ENCODE results near the gene VTI1B.

The VTI1B gene

DNA sequence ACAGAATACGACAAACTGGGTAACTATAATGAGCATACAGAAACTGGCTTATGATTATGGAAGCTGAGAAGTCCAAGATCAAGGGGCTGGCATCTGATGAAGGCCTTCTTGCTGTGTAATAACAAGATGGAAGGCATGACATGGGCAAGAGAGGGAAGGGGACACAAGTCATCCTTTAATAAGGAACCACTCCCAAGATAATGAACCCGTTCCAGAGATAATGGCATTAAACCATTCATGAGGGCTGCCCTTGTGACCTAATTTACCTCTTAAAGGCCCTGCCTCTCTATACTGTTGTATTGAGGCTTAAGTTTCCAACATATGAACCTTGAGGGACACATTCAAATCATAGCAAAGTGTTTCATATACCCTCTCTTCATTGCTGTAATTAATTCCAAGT is 4.6 kb upstream of the VTI1B start:
- no peak for DNase-seq (ENCODE audit: low spot score)

DNA sequence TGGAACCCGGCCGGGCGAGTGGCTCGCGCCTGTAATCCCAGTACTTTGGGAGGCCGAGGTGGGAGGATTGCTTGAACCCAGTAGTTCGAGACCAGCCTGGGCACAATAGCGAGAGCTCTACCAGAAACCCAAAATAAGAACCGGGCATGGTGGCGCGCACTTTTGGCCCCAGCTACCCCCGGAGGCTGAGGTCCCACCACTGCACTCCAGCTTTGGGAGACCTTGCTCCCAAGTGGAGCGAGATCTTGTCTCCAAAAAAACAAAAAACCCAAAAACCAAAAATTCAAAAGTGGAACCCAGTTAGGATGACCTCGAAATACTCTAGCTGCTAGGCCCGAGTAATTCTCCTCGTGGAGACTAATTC is 769 bp upstream of the VTI1B start:
- no peak for DNase-seq (ENCODE audit: low spot score)

GRCh38 chr14:67674139-67674479 is 323 bp downstream of the VTI1B start:
- DNase-seq (ENCODE audit: low spot score) = peak; percentile 40

- DNase-seq (ENCODE audit: low spot score) = no peak
Measured at GRCh38 chr14:67673451-67673850, 981 bp downstream of the VTI1B start.

DNA sequence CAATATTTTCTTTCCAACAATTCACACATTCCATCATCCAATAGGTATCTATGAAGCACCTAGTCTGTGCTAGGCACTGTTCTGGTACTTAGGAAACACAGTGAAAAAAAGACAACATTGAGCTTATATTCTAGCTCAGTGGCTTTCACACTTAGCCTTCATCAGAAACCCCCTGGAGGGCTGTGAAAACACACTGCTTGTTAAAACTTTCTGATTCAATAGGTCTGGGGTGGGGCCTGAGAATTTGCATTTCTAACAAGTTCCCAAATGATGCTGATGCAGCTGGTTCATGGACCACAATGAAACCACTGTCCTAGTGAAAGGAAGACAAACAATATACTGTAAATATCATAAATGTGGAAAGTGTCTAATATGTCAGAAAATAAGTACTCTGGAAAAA is 5.9 kb downstream of the VTI1B start:
- DNase-seq (ENCODE audit: low spot score) = peak; percentile 31

- peak; percentile 71 for DNase-seq (ENCODE audit: low spot score)
Measured at GRCh38 chr14:67666750-67667449, 7.5 kb downstream of the VTI1B start.

DNA sequence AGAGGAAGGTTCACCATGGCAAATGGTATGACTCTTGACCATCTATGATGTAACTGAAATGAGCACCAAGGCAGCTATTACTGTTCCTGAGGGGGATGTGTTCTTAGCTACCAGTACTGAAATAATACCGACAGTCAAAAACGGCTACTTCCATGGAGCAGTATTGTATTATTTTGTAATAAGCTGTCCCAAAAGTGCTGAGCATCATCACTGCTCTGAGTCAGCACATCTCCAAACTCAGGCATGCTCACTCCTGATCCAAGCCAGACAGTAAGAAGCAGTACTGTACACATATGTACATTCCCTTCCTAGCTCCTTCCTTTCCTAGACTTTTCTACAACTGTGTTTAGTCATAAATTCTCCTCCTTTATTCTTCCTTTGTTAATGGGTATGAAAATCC is 8.6 kb downstream of the VTI1B start:
- no peak for DNase-seq (ENCODE audit: low spot score)

DNA sequence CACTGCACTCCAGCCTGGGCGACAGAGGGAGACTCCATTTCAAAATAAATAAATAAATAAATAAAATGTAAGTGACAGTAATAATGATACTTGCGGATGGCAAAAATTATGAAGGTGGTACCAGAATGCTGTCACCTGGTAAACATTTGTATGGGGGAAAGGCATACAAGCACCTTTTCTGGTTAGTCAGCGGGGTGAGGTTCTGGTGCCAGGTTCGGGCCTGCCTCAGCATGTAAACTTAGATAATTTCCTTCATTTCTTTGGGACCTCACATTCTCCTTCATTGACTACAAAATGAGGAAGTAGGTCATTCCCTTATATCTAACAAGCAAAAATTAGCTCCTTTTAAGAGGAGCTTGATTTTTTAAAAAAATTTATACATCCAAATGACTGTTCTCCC is 10.8 kb downstream of the VTI1B start:
- DNase-seq (ENCODE audit: low spot score) = no peak

- DNase-seq (ENCODE audit: low spot score) = no peak
Measured at GRCh38 chr14:67653651-67654280, 20.7 kb downstream of the VTI1B start.

DNA sequence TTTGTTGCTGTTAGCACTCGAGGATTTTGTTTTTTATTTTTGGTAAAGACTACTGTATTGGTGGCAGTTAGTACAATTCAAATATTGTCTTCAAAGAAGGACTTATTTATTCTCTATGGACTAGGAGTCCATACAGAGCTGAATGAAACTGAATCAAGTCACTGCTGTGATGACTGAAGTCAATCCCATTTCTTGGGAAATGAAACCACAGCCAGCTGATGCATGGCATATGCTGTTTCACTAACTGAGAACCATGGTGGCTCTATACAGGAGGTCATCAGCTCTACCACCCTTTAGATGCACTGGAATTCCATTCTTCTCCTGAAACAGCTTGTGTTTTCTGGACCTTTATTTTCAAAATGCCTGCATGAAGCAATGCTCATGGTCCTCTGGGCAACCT is 22.2 kb downstream of the VTI1B start:
- no peak for DNase-seq (ENCODE audit: low spot score)

- no peak for DNase-seq (ENCODE audit: low spot score)
Measured at GRCh38 chr14:67650694-67651093, 23.7 kb downstream of the VTI1B start.

- no peak for DNase-seq (ENCODE audit: low spot score)
Measured at GRCh38 chr14:67650151-67650550, 24.3 kb downstream of the VTI1B start.

- no peak for DNase-seq (ENCODE audit: low spot score)
Measured at GRCh38 chr14:67646131-67646530, 28.3 kb downstream of the VTI1B start.

GRCh38 chr14:67645414-67645813 is 29.0 kb downstream of the VTI1B start:
- DNase-seq (ENCODE audit: low spot score) = no peak

DNA sequence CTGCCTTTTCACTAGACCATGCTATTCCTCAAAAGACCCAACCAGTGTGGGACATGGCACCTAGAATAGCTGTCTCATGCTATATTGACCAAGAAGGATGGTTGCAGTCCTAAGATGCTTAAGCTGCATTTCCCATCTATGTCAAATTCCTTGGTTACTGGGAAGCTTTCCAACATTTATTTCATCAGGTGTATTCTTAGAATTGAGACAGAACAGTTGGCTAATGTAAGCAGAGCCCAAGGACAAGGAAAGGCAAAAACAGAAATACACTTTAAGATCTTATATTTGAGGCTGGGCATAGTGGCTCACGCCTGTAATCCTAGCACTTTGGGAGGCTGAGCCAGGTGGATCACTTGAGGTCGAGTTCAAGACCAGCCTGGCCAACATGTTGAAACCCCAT is 30.0 kb downstream of the VTI1B start:
- DNase-seq (ENCODE audit: low spot score) = no peak

GRCh38 chr14:67643713-67644112 is 30.7 kb downstream of the VTI1B start:
- DNase-seq (ENCODE audit: low spot score) = no peak

DNA sequence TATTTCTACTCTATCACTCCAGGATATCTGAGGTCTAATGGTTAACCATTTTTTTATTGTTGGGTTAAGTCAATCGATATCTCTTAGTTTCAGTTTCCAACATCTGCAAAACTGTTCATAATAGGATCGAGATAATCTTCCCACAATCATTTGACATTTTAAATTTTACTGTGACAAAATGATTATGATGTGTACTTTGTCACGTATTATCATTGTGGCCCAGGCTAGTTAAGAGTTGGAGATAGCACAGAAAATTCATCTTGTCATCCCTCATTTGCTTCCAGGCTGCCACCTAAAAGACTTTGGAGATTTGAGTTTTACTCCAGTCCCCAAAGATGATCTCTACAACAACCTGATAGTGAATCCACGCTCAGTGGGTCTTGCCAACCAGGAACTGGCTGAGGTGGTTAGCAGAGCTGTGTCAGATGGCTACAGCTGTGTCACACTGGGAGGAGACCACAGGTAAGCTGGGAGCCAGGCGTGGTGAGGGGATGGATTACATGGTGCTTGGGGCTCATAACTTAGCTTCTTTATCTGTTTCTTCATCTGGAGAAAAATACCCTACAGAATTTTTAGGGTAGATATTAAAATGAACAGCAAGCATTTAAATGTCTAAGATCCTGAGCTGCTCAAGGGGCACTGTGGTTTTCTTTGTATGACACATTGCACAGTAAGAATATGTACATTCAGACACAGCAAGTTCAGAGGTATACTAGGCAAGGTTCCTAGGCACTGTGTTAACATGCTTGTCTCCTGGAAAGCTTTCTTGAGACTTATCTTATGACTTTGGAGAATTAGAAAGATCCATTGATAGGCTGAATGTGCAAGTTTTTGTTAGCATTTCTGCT is 32.3 kb downstream of the VTI1B start:
- DNase-seq (ENCODE audit: low spot score) = no peak

DNA sequence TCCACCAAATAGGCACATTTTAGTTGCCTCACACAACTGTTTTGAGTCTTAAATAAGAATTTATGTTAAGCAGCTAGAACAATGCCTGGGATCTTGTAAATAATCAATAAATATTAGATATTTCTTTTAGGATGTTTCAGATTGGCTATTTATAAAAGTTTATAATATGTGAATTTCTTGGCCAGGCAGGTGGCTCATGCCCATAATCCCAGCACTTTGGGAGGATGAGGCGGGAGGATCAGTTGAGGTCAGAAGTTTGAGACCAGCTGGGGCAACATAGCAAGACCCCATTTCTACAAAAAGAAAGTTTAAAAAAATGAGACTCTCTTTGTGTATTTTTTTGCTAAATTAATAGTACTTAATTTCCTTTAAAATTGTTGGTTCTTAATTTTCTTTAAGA is 33.0 kb downstream of the VTI1B start:
- no peak for DNase-seq (ENCODE audit: low spot score)

DNA sequence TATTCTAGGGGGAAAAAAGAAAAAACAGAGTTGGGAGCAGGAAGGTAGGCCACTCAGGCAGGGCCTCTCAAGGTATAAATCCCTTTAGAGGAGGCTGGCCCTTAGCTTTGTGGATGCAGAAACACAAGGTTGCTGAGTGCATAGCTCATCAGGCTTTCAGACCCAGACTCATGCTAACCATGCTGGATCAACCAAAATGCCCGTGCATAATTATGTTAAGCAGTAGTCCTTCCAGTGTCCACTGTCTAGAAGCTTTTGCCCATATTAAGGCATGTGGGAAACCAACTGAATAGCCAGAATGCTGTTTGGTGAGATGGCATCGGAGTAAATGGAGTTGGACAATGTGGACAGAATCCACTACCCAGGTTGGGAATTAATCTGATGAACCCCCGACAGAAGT is 35.8 kb downstream of the VTI1B start:
- no peak for DNase-seq (ENCODE audit: low spot score)

DNA sequence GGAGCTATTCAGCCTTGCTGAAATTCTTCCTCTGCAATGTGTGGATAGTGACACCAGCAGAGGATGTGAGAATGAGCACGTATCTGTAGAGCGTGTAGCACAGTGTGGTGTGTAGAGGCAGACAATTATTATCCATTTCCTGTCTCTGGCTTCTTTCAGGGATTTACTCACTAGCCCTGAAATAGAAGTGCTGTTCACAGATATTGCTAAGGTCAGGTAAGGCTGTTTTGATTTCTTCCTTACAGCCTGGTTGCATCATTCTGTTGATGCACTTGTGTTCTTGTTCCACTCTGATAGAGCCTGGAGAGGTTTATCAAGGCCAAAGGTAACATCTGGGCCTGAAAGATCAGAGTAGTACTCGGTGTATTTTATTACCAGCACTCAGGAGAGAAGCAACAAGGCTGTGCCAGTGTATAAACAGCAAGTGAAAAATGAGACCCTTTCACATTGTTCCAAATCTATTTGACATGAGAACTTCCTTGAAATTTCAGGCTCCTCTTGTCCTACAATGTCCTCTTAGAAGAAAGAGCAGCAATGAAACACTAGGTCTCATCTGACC is 38.0 kb downstream of the VTI1B start:
- DNase-seq (ENCODE audit: low spot score) = peak; percentile 12

DNA sequence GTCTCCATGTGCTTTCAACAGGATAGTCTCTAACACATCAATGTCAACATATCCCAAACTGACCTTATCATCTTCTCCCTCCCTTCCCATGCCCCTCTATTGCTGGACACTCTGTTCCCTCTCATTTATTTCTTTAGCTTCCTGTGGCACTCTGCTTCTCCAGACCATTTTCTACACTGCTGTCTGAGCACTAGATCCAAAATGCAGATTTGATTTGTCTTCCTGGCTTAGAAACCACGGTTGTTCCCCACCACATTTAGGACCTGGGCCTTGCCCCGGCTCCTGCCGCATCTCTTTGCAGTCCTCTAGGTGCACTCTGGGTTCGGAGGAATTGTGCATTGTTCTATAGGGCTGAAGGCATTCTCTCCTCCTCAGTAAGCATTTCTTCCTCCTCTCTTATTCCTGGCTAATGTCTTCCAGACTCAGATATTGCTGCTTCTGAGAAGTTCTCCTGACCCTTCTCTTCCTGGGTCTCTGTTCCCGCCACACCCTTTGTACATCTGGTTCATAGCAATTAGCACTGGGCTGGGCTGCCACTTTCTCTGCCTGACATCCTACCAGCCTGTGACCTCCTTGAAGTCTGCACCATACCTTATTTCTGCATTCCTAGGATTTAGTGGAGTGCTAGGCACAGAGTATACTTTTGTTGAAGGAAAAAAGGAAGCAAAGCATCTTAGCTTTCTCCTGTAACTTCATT is 40.8 kb downstream of the VTI1B start:
- DNase-seq (ENCODE audit: low spot score) = no peak

DNA sequence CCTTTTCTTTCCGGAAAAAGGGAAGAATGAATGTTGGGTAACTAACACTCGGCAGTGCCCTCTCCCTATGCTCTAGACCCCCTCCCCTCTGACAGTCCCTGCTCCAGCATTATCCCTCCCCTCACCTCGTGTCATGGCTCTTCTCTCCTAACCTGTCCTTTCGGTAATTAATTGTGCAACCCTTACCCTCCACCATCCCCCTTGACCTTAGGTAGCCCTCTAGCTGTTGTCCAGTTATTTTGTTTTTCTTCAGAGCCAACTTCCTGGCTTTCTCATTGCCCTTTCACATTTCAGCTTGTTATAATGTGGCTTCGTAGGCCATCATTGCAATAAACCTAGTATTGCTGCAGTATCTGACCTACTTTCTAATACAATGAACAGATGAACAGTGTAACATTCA is 43.5 kb downstream of the VTI1B start:
- DNase-seq (ENCODE audit: low spot score) = no peak

Measured in NAMALWA (cell line).